GM21619 (cell line): Measurements from ENCODE around the gene KIF11.
"Not testable (repeated sequence)": the region's sequence is repeated elsewhere in the genome, so short reads cannot be mapped to it uniquely, and the experiment has no call there.

ENCODE experiments used
- ATAC-seq: cut with Tn5 transposase; IDR thresholded peaks from one replicate; pipeline ENCODE4 v1.9.1; 2021; ENCODE audit not compliant: unreplicated experiment

The KIF11 gene

GRCh38 chr10:92590623-92591549 lies 2.0 kb upstream of the KIF11 start:
- peak; percentile 2 for ATAC-seq

GRCh38 chr10:92591550-92592022 lies 1.3 kb upstream of the KIF11 start:
- ATAC-seq = peak; percentile 74

GRCh38 chr10:92593619-92594588 lies 974 bp downstream of the KIF11 start:
- no peak for ATAC-seq

GRCh38 chr10:92595505-92595904 lies 2.6 kb downstream of the KIF11 start:
- no peak for ATAC-seq

- no peak for ATAC-seq
Observed at GRCh38 chr10:92598321-92598720, 5.4 kb downstream of the KIF11 start.

GRCh38 chr10:92604841-92605240 lies 11.9 kb downstream of the KIF11 start:
- ATAC-seq = no peak

GRCh38 chr10:92615515-92615914 lies 22.6 kb downstream of the KIF11 start:
- no peak for ATAC-seq

- no peak for ATAC-seq
Observed at GRCh38 chr10:92619368-92619767, 26.4 kb downstream of the KIF11 start.

GRCh38 chr10:92627845-92628480 lies 35.0 kb downstream of the KIF11 start:
- ATAC-seq = no peak

- ATAC-seq = no peak
Observed at GRCh38 chr10:92629945-92630344, 37.0 kb downstream of the KIF11 start.

GRCh38 chr10:92638037-92638436 lies 45.1 kb downstream of the KIF11 start:
- ATAC-seq = no peak

GRCh38 chr10:92640107-92640506 lies 47.2 kb downstream of the KIF11 start:
- no peak for ATAC-seq

- no peak for ATAC-seq
Observed at GRCh38 chr10:92641492-92641891, 48.6 kb downstream of the KIF11 start.

- no peak for ATAC-seq
Observed at GRCh38 chr10:92644921-92645320, 52.0 kb downstream of the KIF11 start.

- ATAC-seq = not testable (repeated sequence)
Observed at GRCh38 chr10:92650864-92651263, 57.9 kb downstream of the KIF11 start.

- ATAC-seq = no peak
Observed at GRCh38 chr10:92655426-92655825, 62.5 kb downstream of the KIF11 start.

GRCh38 chr10:92656266-92656961 lies 63.5 kb downstream of the KIF11 start:
- no peak for ATAC-seq

GRCh38 chr10:92657024-92657423 lies 64.1 kb downstream of the KIF11 start:
- ATAC-seq = no peak

- ATAC-seq = no peak
Observed at GRCh38 chr10:92662848-92663247, 69.9 kb downstream of the KIF11 start.

GRCh38 chr10:92664322-92664721 lies 71.4 kb downstream of the KIF11 start:
- ATAC-seq = no peak
